Measurements from ENCODE around the gene HSD17B12. TPM values are rescaled to one million over a fixed set of nuclear protein-coding genes. Genes with fewer than 3 reads are reported as not detected.

Gene HSD17B12
- total RNA-seq, 4 donors from 2014 or later = 27.9 to 161 (median 99.8) TPM

GRCh38 chr11:43639920-43640319 lies 40.6 kb upstream of the HSD17B12 start:
- Histone ChIP-seq H3K9me3 (no peaks in the 10 kb centered on the region), H3K27ac (no peak overlapping the region), H3K4me3 (no peak overlapping the region), H3K27me3 (peaks cover 0 to 21% of the 10 kb centered on the region in 2 donors), H3K4me1 (peaks cover 0 to 4% of the 10 kb centered on the region in 2 donors), H3K36me3 (no peaks in the 10 kb centered on the region)
- intact Hi-C loops (cut with DNase I; ENCODE audit: low total_unique reads) = no loop called here
- TF ChIP-seq POLR2A (IDR thresholded peaks at IDR 0.05) = no peak
- DNase-seq = no peak

GRCh38 chr11:43643898-43644620 lies 36.5 kb upstream of the HSD17B12 start:
- Histone ChIP-seq H3K36me3 (no peaks in the 10 kb centered on the region), H3K9me3 (no peaks in the 10 kb centered on the region), H3K27me3 (peaks cover 0 to 12% of the 10 kb centered on the region in 2 donors), H3K4me3 (peak overlapping the region; percentile 86 to 96), H3K4me1 (peaks cover 0 to 6% of the 10 kb centered on the region in 2 donors), H3K27ac (peak overlapping the region; percentile 75 to 85)
- peak in 2 of 4 experiments; percentile 8 to 32 for TF ChIP-seq CTCF (IDR thresholded peaks at IDR 0.05)
- peak in 1 of 2 donors; percentile 30 for TF ChIP-seq POLR2A (IDR thresholded peaks at IDR 0.05)
- DNase-seq = peak; percentile 79 to 82
- intact Hi-C loops (cut with DNase I; ENCODE audit: low total_unique reads) = no loop called here

GRCh38 chr11:43644621-43645299 lies 35.8 kb upstream of the HSD17B12 start:
- Histone ChIP-seq H3K4me1 (peaks cover 0 to 6% of the 10 kb centered on the region in 2 donors), H3K36me3 (no peaks in the 10 kb centered on the region), H3K9me3 (no peaks in the 10 kb centered on the region), H3K4me3 (peak overlapping the region; percentile 86 to 96), H3K27ac (peak overlapping the region; percentile 75 to 85), H3K27me3 (peaks cover 0 to 12% of the 10 kb centered on the region in 2 donors)
- intact Hi-C loops (cut with DNase I; ENCODE audit: low total_unique reads) = no loop called here
- no peak for DNase-seq
- TF ChIP-seq CTCF (IDR thresholded peaks at IDR 0.05) (no peak), POLR2A (IDR thresholded peaks at IDR 0.05) (no peak)

GRCh38 chr11:43646767-43647166 lies 33.8 kb upstream of the HSD17B12 start:
- H3K36me3 ChIP-seq = no peaks in the 10 kb centered on the region
- TF ChIP-seq CTCF (IDR thresholded peaks at IDR 0.05) = no peak
- no peak for TF ChIP-seq POLR2A (IDR thresholded peaks at IDR 0.05)
- peaks cover 0 to 6% of the 10 kb centered on the region in 2 donors for H3K4me1 ChIP-seq
- intact Hi-C loops (cut with DNase I; ENCODE audit: low total_unique reads) = no loop called here
- no peak overlapping the region for H3K4me3 ChIP-seq
- H3K9me3 ChIP-seq = no peaks in the 10 kb centered on the region
- H3K27me3 ChIP-seq = peaks cover 0 to under 1% of the 10 kb centered on the region in 2 donors
- no peak for DNase-seq
- no peak overlapping the region for H3K27ac ChIP-seq

GRCh38 chr11:43648888-43649287 lies 31.6 kb upstream of the HSD17B12 start:
- no peaks in the 10 kb centered on the region for H3K9me3 ChIP-seq
- no peak overlapping the region for H3K27ac ChIP-seq
- H3K27me3 ChIP-seq = no peaks in the 10 kb centered on the region
- H3K4me3 ChIP-seq = no peak overlapping the region
- no peak for TF ChIP-seq POLR2A (IDR thresholded peaks at IDR 0.05)
- no peak for TF ChIP-seq CTCF (IDR thresholded peaks at IDR 0.05)
- no peak for DNase-seq
- H3K36me3 ChIP-seq = no peaks in the 10 kb centered on the region
- H3K4me1 ChIP-seq = peaks cover 0 to 6% of the 10 kb centered on the region in 2 donors
- intact Hi-C loops (cut with DNase I; ENCODE audit: low total_unique reads) = no loop called here
